ENCODE data around the gene TARBP1.

Gene TARBP1, protein sequence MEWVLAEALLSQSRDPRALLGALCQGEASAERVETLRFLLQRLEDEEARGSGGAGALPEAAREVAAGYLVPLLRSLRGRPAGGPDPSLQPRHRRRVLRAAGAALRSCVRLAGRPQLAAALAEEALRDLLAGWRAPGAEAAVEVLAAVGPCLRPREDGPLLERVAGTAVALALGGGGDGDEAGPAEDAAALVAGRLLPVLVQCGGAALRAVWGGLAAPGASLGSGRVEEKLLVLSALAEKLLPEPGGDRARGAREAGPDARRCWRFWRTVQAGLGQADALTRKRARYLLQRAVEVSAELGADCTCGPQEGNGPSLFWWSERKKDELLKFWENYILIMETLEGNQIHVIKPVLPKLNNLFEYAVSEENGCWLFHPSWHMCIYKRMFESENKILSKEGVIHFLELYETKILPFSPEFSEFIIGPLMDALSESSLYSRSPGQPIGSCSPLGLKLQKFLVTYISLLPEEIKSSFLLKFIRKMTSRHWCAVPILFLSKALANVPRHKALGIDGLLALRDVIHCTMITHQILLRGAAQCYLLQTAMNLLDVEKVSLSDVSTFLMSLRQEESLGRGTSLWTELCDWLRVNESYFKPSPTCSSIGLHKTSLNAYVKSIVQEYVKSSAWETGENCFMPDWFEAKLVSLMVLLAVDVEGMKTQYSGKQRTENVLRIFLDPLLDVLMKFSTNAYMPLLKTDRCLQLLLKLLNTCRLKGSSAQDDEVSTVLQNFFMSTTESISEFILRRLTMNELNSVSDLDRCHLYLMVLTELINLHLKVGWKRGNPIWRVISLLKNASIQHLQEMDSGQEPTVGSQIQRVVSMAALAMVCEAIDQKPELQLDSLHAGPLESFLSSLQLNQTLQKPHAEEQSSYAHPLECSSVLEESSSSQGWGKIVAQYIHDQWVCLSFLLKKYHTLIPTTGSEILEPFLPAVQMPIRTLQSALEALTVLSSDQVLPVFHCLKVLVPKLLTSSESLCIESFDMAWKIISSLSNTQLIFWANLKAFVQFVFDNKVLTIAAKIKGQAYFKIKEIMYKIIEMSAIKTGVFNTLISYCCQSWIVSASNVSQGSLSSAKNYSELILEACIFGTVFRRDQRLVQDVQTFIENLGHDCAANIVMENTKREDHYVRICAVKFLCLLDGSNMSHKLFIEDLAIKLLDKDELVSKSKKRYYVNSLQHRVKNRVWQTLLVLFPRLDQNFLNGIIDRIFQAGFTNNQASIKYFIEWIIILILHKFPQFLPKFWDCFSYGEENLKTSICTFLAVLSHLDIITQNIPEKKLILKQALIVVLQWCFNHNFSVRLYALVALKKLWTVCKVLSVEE (N-terminal part only)

DNA sequence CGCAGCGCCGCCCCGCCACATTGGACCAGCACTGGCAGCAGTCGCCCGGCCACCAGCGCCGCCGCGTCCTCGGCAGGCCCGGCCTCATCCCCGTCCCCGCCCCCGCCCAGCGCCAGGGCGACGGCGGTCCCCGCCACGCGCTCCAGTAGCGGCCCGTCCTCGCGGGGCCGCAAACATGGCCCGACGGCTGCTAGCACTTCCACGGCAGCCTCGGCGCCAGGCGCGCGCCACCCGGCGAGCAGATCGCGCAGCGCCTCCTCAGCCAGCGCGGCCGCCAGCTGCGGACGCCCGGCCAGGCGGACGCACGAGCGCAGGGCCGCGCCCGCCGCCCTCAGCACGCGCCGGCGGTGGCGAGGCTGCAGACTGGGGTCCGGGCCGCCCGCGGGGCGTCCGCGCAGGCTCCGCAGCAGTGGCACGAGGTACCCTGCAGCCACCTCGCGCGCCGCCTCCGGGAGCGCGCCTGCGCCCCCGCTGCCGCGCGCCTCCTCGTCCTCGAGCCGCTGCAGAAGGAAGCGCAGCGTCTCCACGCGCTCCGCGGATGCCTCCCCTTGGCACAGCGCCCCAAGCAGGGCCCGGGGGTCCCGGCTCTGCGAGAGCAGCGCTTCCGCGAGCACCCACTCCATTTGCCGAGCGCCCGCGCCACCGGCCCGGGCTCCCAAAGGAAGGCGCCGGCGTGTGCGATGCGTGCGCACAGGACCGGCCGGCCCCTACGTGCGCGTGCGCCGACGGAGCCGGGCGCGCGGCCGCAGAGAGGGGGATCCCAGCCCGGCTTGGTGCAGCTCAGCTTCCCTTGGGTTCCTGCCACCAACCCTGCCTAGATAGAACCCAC lies at the start of gene TARBP1:
Gene TARBP1, minus strand, starts transcription at position 699 of the 829 bp plus-strand sequence. Its CDS starts 76 bp downstream, at position 623.
- H3K27ac ChIP-seq: peak within 1 kb of the TSS; percentile 85

DNA sequence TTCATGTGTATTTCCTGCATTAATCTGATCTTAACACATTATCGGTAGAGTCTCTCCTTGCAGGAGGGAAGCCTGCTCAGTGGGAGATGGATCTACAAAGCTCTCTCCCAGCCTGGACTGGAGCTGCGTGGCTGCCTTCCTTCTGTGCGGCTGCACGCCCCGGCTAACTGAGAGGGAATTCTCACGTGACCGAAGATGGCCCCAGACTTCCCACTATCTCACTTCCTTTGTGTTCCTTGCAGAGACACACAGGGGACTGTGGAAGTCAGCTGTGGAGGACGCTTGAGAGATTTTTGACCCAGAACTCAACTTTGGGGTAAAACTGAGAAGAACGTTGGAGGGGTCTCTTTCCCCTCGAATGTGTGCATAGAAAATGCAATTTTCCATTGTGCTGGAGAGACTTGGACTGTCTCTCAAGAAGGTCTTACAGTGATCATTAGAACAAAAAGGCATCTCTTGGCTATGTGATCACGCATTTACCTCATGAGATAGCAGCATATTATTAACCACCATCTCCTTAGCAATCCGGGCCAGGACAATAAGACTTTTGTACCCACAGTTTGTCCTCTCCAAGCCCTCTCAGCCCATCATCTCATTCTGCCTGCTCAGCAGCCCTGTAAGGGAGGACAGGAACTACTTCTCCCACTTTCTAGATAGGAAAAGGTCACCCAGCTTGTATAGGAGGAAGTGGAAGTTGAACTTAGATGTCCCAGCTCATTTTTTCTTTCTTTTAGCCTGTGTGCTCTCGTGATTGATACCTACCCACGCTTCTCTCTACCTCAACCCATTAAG lies 49.3 kb upstream of the TARBP1 start:
- H3K27ac ChIP-seq: no peak overlapping the region
- TF ChIP-seq ZFX (IDR thresholded peaks at IDR 0.05): no peak
- TF ChIP-seq, protein P1, sequence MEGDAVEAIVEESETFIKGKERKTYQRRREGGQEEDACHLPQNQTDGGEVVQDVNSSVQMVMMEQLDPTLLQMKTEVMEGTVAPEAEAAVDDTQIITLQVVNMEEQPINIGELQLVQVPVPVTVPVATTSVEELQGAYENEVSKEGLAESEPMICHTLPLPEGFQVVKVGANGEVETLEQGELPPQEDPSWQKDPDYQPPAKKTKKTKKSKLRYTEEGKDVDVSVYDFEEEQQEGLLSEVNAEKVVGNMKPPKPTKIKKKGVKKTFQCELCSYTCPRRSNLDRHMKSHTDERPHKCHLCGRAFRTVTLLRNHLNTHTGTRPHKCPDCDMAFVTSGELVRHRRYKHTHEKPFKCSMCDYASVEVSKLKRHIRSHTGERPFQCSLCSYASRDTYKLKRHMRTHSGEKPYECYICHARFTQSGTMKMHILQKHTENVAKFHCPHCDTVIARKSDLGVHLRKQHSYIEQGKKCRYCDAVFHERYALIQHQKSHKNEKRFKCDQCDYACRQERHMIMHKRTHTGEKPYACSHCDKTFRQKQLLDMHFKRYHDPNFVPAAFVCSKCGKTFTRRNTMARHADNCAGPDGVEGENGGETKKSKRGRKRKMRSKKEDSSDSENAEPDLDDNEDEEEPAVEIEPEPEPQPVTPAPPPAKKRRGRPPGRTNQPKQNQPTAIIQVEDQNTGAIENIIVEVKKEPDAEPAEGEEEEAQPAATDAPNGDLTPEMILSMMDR (conservative IDR thresholded peaks at IDR 0.05): no peak

More for the DNA sequence above, at the start of gene TARBP1:
- peak; percentile 82 for TF ChIP-seq ZFX (IDR thresholded peaks at IDR 0.05)
- TF ChIP-seq, protein P1 (conservative IDR thresholded peaks at IDR 0.05): peak; percentile 62

DNA sequence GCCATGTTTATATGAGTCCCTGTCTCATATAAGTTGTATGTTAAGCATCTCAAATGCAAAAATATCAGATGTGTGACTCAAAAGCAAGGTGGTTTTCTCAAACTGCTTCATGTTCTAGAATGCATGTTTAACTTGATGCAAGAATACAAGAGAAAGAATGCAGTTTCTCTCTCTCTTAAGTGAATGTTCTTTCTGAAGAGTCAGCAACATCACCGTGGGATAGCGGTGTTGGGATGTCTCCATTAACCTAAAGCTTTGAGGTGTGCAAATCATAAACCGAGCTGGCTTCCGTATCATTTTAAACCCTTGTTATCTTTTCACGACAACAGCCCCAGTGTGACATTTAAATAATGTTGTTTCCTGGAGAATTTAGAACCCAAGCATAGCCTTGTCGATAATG lies 48.4 kb upstream of the TARBP1 start:
- no peak overlapping the region for H3K27ac ChIP-seq

DNA sequence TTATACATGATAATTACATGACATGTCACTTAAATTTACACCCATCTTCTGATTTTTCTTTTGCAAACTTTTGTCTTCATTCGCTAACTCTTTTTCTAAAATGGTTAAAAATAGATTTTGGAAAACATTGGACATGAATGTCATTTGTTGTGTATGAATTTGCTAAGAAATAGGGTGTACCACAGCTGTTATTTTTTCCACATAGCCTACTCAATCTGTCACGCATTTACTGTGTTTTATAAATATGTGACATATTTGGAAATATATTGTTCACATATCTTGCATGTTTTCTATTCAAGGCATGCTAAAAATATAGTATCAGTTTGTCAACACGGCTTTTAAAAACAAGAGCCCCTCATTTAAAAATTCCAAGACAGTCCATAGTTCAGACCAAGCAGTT lies 47.9 kb upstream of the TARBP1 start:
- no peak overlapping the region for H3K27ac ChIP-seq
- no peak for TF ChIP-seq ZFX (IDR thresholded peaks at IDR 0.05)
- TF ChIP-seq, protein P1 (conservative IDR thresholded peaks at IDR 0.05): no peak

More for the DNA sequence above, 48.4 kb upstream of the TARBP1 start:
- no peak for TF ChIP-seq ZFX (IDR thresholded peaks at IDR 0.05)
- TF ChIP-seq, protein P1 (conservative IDR thresholded peaks at IDR 0.05): no peak

DNA sequence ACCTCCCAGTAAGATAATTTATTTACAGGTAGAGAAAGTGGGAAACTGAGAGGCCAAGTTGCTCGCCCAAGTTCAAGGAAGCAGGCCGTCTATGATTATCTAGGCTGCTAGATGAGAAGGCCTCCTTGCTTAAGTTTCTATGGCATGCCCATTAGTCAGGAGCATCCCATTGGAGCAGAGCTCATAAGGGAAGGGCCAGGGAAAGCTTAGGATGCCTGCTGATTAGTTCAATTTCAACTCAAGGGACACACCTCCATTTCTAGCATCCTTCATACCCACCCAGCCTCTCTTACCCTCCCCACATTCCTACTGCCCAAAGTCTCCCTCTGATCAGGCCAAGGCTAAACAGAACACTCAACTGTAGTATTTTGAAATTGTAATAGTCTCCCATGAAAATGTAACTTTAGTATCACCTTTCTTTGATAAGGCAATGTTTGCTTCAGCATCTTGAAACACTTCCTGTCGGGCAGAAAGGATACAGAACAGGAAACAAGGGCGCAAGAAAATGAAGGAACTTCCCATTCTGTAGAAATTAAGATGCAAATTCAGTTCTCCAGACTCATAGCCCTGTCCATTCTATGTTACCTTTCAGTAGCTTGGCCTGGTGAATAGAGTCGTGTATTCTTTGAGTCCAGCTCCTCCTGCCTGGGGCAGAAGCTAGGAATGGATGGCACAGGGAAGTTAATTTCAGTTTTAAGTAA lies 46.3 kb upstream of the TARBP1 start:
- TF ChIP-seq, protein P1 (conservative IDR thresholded peaks at IDR 0.05): no peak
- TF ChIP-seq ZFX (IDR thresholded peaks at IDR 0.05): no peak
- no peak overlapping the region for H3K27ac ChIP-seq
